Stimulated activated CD4-positive, alpha-beta T cell treated with anti-CD3 and anti-CD28 coated beads, Interleukin-2, amount 100 ng/mL, for 4 hours (primary cell): Measurements from ENCODE around the gene TMEM215.
"Not testable (repeated sequence)": the region's sequence is repeated elsewhere in the genome, so short reads cannot be mapped to it uniquely, and the experiment has no call there.

ENCODE experiments used
- DNase-seq: peaks from one replicate; pipeline ENCODE4 v3.0.0-alpha.2; 2020; ENCODE audit warnings: low read depth

The TMEM215 gene, protein sequence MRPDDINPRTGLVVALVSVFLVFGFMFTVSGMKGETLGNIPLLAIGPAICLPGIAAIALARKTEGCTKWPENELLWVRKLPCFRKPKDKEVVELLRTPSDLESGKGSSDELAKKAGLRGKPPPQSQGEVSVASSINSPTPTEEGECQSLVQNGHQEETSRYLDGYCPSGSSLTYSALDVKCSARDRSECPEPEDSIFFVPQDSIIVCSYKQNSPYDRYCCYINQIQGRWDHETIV

DNA sequence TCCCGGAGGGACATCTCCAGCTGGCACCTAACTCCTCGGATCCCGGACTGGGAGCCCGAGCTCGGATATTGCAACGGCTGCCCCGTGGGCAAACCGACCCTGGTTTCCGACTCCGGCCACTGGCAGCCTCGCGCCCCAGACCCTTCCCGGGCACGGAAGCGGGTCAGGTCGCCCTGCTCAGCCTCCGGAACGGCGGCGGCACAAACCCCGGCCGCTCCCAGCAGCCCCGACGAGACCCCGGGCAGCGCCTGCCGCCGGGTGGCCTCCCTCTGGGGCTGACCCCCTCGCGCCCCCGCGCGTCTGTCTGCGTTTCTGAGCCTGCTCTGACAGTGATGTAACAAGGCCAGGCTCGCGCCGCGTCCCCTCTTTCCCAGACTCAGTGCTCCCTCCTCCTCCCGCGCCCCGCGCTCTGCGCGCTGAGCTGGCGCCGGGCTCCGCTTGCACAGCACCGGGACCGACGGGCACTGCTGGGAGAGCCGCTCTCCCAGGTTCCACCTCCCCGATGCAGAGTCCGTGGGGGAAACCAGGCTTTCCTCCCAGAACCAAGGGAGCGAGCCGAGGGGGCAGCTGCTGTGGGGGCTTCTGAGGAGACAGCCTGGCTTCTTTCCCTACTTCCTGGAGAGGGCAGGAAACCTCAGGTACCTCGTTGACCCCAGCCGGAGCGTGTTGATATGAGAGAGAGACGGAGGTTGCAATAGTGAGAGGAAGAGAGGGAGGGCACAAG lies at the start of gene TMEM215:
TSS of gene TMEM215 (plus strand) at position 373 of the 724 bp plus-strand sequence. CDS start 644 bp downstream, outside the sequence.
- no peak for DNase-seq

DNA sequence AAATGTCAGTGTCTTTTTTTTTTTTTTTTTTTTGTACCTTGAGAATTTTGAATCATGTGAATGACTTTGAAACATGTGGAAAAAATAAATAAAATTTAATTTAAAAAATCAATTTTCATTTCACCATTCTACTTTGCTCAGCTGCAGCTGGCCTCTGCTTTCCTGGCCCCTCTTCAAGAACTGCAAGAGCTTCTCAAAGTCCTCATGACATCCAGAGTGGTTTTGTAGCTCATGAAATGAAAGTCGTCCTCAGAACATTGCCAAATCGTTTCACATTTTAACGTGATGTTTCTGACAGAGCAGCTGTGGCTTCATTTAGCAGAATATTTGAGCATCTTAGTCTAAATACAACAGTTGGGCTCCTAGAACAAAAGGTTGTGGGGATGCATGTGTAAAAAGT lies 47.9 kb upstream of the TMEM215 start:
- no peak for DNase-seq

DNA sequence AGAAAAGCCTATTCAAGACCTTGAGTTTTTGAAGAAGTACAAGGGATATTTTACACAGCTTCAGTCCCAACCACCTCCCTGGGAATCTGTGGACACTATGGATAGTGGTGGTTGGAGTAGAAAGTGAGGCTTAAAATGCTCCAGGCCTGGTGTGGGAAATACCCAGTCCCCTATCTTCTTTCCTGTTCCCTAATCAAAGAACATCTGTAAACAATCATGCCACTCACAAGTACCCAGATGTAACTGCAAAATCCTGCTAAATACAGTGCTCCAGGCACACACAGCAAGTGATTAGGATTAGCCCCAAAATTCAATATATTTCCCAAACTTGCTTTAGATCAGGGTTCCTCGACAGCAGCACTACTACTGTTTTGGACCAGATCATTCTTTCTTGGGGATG lies 46.0 kb upstream of the TMEM215 start:
- no peak for DNase-seq

DNA sequence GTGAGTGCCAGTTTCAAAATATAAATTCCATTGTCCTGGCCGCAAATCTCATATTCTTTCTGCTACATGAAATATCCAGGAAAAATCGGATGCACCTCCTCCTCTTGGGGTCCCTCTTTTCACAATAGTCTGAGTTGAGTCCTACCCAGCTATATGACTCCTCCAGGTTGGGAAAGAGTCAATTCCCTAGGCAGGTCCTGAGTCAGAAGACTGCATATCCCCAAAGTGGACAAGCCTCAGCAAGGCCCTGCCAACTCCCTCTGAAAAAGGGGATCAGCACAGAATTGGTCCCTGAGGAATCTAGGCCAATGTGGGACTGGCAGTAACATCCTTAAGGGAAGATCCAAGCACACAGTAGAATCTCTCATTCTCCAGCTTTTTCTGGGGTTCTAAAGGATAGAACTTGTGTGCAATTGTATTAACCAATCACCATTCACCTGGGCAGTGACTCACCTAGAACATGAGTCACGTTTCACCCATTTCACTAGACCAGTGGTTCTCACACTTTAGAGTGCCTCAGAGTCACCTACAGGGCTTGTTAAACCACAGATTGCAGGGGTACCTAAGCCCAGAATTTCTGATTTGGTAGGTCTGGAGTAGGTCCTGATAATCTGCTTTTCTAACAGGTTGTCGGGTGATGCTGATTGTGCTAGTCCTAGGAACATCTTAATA lies 44.7 kb upstream of the TMEM215 start:
- DNase-seq, result no peak

DNA sequence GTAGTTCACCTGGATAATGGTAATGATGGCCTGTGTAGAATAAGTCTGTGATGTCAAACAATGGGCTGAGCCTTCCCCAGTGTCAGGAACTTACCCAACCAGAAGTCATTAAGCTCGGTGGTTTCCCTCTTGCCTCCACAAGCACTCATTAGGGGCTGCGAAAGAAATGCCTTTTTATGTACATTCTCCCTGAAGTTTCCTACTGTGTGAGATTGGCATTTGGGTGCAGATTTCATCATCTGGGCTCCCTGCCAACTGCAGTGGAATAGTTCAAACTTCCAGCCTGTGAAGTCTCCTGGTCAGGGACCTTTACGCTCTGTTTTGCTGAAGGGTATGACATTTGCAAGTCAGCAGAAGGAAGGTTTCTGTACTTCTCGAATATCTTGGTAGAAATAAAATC lies 41.6 kb upstream of the TMEM215 start:
- DNase-seq, result no peak

DNA sequence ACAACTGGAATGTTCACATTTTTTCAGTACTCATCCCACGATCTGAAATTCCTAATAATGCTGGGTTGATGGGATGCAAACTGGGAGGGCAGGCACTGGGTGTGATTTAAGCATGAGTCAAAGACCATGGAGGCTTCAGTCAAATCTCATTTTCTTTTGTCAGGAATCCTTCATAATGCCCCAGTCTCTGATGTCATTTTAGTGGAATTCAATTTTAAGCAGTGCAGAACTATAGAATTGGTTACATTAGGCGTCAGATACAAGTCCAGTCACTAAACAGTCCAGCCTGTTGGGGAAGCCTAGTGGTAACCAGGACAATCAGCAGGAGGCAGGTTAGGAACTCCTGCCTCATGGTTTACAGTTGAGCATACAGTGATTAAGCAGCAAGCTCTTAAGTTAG lies 41.0 kb upstream of the TMEM215 start:
- no peak for DNase-seq

DNA sequence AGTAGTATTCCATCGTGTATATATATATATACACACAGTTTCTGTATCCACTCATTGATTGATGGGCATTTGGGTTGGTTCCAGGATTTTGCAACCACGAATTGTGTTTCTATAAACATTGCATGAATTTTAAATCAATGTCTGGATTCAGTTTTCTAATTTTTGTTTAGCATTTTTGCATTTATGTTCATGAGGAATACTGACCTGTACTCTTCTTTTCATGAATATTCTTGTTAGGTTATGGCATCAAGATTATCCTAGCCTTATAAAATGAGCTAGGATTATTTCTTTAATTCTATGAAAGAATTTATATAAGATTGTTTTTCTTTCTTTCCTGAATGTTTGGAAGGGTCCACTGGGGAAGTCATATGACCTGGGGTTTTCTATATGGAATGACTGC lies 35.3 kb upstream of the TMEM215 start:
- DNase-seq, result no peak

DNA sequence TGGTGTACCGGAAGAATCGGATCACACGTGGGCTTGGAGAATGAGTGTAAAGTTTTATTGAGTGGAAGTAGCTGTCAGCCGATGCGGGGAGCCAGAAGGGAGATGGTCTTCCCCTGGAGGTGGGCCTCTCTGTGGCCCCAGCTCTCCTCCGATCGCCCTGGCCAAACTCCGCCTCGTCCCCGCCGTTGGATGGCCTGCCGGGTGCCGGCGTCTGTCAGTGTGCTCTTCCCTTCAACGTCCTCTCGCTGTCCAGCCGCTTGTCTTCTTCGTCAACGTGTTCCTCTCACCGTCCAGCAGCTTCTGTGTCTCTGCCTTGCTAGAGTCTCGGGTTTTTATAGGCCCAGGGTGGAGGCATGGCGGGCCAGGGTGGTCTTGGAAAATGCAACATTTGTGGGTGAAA lies 27.6 kb upstream of the TMEM215 start:
- DNase-seq, result no peak

DNA sequence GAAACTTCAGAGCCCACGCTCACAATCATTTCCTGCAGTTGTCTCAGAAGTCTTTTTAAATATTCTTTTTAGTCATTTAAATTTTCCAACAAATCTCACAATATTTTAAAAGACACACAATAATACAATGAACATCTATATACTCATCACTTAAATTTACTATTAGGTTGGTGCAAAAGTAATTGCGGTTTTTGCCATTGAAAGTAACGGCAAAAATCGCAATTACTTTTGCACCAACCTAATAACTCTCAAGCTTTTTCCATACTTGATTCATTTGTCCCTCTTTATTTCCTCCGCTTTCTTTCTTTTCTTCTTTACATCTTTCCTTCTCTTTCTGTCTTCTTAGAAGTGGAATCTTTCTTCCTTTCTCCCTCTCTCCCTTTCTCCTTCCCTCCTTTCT lies 19.2 kb upstream of the TMEM215 start:
- no peak for DNase-seq

DNA sequence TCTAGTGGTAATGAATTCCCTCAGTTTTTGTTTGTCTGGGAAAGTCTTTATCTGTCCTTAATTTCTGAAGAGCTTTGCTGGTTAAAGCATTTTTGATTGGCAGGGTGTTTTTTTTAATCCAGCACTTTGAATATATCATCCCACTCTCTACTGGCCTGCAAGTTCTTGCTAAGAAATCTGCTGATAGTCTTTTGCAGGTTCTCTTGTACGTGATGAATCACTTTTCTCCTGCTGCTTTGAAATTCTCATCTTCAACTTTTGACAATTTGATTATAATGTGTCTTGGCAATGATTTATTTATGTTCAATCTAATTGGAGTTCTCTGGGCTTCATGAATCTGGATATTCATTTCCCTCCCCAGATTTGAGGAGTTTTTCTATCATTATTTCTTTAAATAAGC lies 8.1 kb upstream of the TMEM215 start:
- DNase-seq, result no peak

DNA sequence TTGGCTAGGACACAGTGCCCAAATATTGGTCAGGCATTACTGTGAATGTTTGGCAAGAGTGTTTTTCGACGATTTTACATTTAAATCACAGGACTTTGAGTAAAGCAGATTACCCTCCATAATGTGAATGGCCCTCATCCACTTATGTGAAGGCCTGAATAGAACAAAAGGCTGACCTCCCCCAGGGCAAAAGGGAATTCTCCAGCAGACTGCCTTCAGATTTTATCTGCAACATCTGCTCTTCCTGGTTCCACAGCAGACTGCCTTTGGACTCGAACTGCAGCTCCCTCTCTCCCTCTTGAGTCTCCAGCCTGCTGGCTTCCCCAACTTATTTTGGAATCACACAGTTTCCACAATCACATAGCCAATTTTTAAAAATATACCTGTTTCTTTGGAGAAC lies 7.1 kb upstream of the TMEM215 start:
- DNase-seq, result no peak

DNA sequence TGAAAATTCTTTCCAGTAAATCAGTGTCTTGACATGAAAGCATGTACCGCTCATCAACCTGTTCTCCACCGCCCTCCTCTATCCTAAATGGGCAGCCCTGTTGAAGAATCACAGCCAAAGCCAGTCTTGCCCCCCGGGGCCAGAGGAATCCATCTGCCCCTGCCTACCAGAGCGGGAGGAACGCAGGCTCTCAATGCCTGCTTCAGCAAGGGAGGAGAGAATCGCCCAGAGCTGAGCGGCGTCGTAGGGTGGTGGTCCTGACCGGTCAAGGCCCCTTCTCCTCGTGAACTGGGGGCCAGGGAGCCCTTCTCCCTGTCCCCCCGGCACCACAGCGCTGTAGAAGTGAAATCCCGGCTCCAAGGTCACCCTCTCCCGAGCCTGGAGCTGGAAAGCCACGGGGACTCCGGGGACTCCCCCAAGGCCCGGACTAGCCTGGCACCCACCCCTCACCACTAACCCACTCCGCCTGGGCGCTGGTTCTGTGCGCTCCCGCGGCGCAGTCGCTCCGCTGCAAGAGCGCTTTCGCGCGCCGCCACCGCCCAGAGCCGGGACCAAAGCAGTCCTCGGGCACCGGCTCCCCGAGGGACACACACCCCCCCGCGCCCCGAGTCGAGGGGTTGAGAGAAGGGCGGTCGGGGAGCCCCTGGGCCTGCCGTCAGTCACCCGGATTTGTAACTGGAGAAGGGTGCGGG lies 718 bp upstream of the TMEM215 start:
- DNase-seq, result no peak

DNA sequence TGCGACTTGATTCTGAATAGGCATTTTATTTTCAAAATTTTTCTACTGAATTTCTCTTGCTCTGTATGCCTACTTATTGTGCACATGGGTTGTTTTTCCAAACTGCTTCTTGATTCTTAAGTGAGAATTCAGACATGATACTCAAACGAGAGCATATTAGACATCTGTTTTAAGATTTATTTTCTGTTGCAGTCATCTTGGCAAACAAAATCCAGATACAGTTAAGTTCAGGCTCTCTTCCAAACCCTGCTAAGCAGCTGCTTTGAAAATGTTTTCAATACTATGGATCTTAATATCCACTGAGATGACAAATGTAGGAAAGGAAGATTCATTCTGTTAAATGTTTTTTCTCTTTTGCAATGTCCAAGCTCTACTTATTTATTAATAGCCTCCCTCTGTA lies 4.5 kb downstream of the TMEM215 start:
- no peak for DNase-seq

DNA sequence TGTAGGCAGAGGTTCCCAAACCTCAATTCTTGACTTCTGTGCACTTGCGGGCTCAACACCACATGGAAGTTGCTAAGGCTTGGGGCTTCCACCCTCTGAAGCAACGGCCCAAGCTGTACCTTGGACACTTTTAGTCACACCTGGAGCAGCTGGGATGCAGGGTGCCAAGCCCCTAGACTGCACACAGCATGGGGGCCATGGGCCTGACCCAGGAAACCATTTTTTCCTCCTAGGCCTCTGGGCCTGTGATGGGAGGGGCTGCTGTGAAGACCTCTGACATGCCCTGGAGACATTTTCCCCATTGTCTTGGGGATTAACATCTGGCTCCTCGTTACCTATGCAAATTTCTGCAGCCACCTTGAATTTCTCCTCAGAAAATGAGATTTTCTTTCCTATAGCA lies 12.7 kb downstream of the TMEM215 start:
- not testable (repeated sequence) for DNase-seq

DNA sequence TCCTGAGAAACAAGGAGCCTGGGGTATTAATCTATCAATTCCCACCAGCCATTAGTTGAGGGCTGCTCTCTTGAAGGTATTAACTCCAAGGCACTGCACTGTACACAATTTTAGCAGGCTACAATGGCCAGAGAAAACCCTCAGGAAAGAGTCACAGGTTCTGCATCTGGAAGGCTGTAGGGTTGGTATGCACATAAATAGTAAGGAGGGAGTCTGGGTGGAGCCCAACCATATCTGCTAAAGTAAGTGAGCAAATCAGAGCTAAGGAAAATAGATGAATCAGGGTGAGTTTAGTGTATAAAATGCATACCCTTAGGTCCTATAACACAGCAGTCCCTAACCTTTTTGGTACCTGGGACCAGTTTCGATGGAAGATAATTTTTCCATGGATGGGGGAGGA lies 18.2 kb downstream of the TMEM215 start:
- DNase-seq, result no peak

DNA sequence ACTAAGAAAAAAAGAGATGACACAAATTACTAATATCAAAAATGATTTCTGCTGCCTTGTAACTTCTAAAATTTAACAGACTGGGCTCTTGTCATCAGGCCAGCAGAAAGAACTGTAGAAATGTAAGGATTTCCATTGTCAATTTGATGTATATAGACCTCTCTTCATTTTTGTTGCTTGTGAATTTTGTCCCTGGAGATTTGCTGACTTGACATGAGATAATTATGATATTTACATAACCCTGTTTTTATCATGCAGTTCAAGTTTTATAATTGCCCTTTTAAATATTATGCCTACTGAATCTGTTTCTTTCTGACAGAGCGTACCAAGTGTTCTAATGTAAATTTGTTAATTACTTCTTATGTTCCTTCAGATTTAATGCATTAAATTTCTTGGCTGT lies 23.9 kb downstream of the TMEM215 start:
- no peak for DNase-seq

DNA sequence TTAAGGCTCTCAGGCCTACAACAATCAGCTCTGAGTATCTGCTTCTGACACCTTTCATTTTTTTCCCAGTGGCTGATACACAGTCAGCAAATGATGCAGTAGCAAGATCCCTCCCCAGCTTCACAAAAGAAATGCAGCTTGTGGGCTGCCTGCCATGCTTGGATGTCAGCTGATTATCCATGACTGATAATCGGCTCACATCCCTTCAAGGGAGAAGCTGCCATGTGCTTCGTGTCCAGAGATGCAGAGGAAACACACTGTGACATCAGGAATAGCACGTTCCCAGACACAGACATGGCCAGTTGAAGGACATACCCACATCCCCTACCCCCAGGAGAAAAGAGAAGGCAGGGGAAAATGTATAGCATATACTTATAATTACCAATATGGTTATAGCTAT lies 27.9 kb downstream of the TMEM215 start:
- DNase-seq, result no peak

DNA sequence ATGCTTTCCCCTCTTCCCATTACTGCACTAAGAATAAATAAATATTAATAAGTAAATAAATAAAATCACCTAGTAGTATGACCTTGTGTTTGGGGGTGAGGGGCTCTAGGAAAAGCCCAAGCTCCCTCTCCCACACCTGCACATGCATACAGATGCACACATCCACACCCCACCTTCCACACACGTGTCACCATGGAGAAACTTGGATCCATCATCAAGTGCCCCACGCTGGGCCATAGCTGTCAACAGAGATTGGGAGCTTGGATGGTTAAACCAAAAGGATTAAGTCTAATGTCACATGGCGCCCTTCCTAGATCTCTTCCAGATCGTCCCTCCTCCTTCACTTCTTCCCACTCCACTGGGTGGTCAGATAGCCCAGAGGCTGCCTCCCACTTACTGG lies 37.0 kb downstream of the TMEM215 start:
- DNase-seq, result no peak

DNA sequence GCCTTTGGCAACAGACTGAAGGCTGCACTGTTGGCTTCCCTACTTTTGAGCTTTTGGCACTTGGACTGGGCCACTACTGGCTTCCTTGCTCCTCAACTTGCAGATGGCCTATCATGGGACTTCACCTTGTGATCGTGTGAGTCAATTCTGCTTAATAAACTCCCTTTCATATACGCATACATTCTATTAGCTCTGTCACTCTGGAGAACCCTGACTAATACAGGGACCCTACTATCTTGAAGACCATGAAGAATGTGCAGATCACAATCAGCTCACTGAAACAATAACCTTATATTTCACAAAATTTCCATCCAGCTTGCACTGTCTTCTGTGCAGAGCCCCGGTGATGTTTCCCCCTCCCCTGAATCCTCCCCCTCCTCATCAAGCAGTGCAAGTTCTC lies 39.8 kb downstream of the TMEM215 start:
- DNase-seq, result no peak

DNA sequence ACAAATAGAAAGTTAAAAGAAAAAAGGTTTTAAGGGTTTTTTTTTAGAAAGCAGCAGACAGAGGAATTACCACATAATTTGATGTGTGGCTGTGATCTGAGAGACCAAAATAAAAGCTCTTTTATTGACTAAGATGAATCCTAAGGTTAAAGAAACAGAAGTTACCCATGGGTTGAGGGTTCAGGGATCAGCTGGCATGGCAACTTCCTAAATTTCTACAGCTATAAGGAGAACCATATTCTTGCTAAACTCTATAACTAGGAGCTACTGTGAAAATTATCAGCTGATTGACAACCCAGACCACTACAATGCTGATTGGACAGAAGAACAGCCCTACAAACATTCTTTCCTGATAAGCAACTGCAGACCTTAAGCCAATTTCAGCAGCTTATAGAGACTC lies 40.2 kb downstream of the TMEM215 start:
- DNase-seq, result no peak

DNA sequence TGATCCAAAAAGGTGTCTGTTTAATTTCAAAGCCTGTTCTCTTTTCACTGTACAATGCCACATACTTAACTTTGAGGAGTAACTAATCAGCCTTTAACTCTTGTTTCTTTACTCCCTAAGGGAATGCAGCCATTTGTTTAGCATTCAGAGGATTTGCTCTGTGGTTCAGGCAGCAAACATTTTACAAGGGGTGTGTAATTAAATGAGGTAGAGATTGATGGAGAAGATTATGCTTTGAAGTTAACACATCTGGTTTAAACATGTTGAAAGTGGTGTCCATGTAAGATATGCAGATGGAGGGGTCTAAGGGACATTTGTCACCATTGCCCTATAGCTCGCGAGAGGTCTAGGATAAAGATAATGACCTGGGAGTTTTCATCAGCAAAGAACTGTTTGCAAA lies 41.9 kb downstream of the TMEM215 start:
- DNase-seq, result no peak

DNA sequence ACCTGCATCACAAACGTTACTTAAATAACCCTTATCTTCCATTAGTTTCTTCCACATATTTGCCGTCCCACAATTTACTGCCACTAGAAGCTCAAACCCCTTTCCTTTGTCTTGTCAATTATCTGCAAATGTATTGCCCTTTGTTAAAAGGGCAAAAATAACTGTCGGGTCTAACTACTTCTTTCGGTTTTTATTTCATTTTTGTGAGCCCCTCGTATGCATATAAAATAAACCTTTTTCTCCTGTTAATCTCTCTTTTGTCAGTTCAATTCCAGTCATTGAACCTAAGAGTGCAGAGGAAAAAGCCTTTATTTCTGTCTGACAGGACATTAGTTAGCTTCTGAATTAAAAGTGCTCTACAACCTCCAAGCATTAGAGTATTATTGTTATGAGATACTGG lies 45.5 kb downstream of the TMEM215 start:
- no peak for DNase-seq

DNA sequence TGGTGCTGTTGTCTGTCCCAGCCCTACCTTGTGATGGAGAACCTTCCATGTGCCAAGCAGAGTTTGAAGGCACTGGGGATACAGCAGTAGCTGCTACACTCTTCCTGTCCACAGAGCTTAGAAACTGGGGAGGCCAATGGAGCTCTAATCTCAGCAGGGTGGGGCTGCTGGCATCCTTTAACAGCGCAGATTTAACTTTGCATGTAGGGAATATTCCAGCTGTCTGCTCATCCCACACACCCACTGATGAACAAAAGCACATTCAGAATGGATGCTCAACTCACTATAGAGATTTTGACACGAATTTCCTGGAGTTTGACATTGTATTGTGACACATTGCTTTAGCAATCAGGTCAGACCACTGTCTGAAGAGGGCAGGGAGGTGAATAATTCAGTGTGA lies 49.0 kb downstream of the TMEM215 start:
- DNase-seq, result no peak
